ENCODE measurements around the gene OBSL1.

- TF ChIP-seq CTCF (IDR thresholded peaks at IDR 0.05 in 2 of 3, conservative IDR thresholded peaks at IDR 0.05 in 1 of 3; ENCODE audit: control insufficient read depth in 2 of 3, extremely low read depth in 1 of 3, insufficient read depth in 1 of 3, low read depth in 3 of 3, low read length in 3 of 3) (no peak), GABPA (IDR thresholded peaks at IDR 0.05; ENCODE audit: low read depth) (no peak), NR2C1 (IDR thresholded peaks at IDR 0.05) (no peak), MLLT1 (IDR thresholded peaks at IDR 0.05) (no peak), JUND (IDR thresholded peaks at IDR 0.05; ENCODE audit: low read depth, low read length) (no peak), ZNF274 (IDR thresholded peaks at IDR 0.05; ENCODE audit: insufficient read depth, insufficient read length) (no peak), ASH2L (IDR thresholded peaks at IDR 0.05; ENCODE audit: borderline replicate concordance, low read depth) (no peak), TARDBP (IDR thresholded peaks at IDR 0.05; ENCODE audit: borderline replicate concordance) (no peak), GATAD2B (conservative IDR thresholded peaks at IDR 0.05; ENCODE audit: low read depth) (no peak)
Measured at GRCh38 chr2:219525533-219526232, 45.7 kb downstream of the OBSL1 start.
